ENCODE data around the gene PAOX. TPM values are rescaled to one million over a fixed set of nuclear protein-coding genes. Genes with fewer than 3 reads are reported as not detected.

The PAOX gene
- total and polyA plus RNA-seq, 9 of the 15 experiments (the other 6 are each of a cell fraction or from before 2014, with no cell fraction given): 0.80 to 6.4 (median 2.6) TPM

DNA sequence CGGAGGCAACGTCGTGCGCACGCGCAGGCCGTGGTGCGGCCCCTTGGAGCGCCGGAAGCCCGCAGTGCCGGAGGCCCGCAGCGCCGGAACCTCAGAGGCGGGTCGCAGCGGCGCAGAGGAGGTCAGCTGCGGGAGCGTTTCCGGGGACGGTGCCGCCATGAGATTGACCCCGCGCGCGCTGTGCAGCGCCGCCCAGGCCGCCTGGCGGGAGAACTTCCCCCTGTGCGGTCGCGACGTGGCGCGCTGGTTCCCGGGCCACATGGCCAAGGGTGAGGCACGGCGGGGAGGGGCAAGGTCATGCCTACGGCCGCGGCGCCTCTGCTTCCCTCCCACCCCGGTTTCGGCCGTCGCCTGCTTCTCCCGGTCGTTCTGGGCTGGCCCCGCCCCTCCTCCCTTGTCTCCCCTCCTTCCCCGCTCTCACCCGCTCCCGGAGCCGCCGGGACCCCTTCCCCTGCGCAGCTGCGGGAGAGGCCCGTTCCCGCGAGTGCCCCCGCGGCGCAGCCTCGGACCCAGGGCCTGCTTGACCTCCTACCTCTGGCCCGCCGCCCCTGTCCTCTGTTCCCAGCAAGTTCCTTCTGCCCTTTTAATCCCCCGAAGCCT is 15.1 kb downstream of the PAOX start, which contains the start of gene MTG1 (continued):
- TF ChIP-seq POLR2AphosphoS5 (IDR thresholded peaks at IDR 0.05; ENCODE audit: control insufficient read depth, insufficient read depth, low read depth, low read length) (peak; percentile 62; the same call in 1 of the 2 replicates), BMI1 (IDR thresholded peaks at IDR 0.05; ENCODE audit: low read length) (no peak), LCOR (CRISPR knock-in tag; IDR thresholded peaks at IDR 0.05) (peak; percentile 70), NBN (IDR thresholded peaks at IDR 0.05; ENCODE audit: low read depth) (peak; percentile 52; the same call in 1 of the 2 replicates), NR1H2 (CRISPR knock-in tag; IDR thresholded peaks at IDR 0.05) (peak; percentile 71; the same call in 1 of the 2 replicates), HCFC1 (IDR thresholded peaks at IDR 0.05; ENCODE audit: low read depth, low read length) (peak; percentile 91), OTX1 (CRISPR knock-in tag; IDR thresholded peaks at IDR 0.05) (0 out of 2 replicates have a peak, but pooled peaks have one; percentile 53), HDAC1 (IDR thresholded peaks at IDR 0.05) (peak in 1 of 2 experiments; percentile 87; a peak in 2 of 4 replicates), ZFX (CRISPR knock-in tag; IDR thresholded peaks at IDR 0.05) (peak; percentile 78), ELF2 (CRISPR knock-in tag; IDR thresholded peaks at IDR 0.05) (peak; percentile 80), ZNF282 (CRISPR knock-in tag; IDR thresholded peaks at IDR 0.05) (peak; percentile 44; the same call in 1 of the 2 replicates), JUND (IDR thresholded peaks at IDR 0.05; ENCODE audit: borderline replicate concordance, low read depth, low read length) (peak; percentile 37; the same call in 1 of the 2 replicates), JUND (tag; IDR thresholded peaks at IDR 0.05; ENCODE audit: borderline replicate concordance, low read depth, low read length) (no peak; the same call in 2 of the 3 replicates), KLF16 (IDR thresholded peaks at IDR 0.05) (no peak), EGR1 (conservative IDR thresholded peaks at IDR 0.05) (peak; percentile 19; the same call in 1 of the 2 replicates)
- TF ChIP-seq, protein P1, sequence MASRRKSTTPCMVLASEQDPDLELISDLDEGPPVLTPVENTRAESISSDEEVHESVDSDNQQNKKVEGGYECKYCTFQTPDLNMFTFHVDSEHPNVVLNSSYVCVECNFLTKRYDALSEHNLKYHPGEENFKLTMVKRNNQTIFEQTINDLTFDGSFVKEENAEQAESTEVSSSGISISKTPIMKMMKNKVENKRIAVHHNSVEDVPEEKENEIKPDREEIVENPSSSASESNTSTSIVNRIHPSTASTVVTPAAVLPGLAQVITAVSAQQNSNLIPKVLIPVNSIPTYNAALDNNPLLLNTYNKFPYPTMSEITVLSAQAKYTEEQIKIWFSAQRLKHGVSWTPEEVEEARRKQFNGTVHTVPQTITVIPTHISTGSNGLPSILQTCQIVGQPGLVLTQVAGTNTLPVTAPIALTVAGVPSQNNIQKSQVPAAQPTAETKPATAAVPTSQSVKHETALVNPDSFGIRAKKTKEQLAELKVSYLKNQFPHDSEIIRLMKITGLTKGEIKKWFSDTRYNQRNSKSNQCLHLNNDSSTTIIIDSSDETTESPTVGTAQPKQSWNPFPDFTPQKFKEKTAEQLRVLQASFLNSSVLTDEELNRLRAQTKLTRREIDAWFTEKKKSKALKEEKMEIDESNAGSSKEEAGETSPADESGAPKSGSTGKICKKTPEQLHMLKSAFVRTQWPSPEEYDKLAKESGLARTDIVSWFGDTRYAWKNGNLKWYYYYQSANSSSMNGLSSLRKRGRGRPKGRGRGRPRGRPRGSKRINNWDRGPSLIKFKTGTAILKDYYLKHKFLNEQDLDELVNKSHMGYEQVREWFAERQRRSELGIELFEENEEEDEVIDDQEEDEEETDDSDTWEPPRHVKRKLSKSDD (conservative IDR thresholded peaks at IDR 0.05; ENCODE audit: low read length): no peak
- TF ChIP-seq, protein P2, sequence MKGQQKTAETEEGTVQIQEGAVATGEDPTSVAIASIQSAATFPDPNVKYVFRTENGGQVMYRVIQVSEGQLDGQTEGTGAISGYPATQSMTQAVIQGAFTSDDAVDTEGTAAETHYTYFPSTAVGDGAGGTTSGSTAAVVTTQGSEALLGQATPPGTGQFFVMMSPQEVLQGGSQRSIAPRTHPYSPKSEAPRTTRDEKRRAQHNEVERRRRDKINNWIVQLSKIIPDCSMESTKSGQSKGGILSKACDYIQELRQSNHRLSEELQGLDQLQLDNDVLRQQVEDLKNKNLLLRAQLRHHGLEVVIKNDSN (CRISPR knock-in tag; IDR thresholded peaks at IDR 0.05): peak; percentile 81

All from K562 (cell line).